CD8-positive, alpha-beta memory T cell (primary cell): Measurements from ENCODE around the gene ZDHHC14. TPM values are rescaled to one million over a fixed set of nuclear protein-coding genes. Genes with fewer than 3 reads are reported as not detected.

Experiments
- CTCF ChIA-PET: fragments of 350-600 bp; sonication (Branson Sonifier 250); formaldehyde crosslinking; loops from one replicate; lab custom pipeline; 2021; ENCODE audit warnings: antibody characterized with exemption; lab: Charles Lee
- POLR2A ChIA-PET: fragments of 350-600 bp; sonication (Branson Sonifier 250); formaldehyde crosslinking; loops from one replicate; lab custom pipeline; 2021; ENCODE audit warnings: antibody characterized with exemption; lab: Charles Lee
- DNase-seq, 5 donors: peaks; one replicate each; pipeline versions ENCODE4 v3.0.0 to v3.0.0-alpha.2; 2020 to 2022; ENCODE audit warnings: mixed read lengths in 1 of 5
- H3K27ac ChIP-seq: one replicate; pipeline ENCODE4 v1.7.0; 2013; ENCODE audit warnings: low read depth, mild to moderate bottlenecking, low read length, moderate library complexity
- H3K27me3 ChIP-seq: 2 replicates; pipeline ENCODE4 v1.7.0; 2013; ENCODE audit warnings: low read length, mild to moderate bottlenecking; ENCODE audit not compliant: insufficient read depth, poor library complexity, severe bottlenecking
- H3K36me3 ChIP-seq: 2 replicates; pipeline ENCODE4 v1.7.0; 2013; ENCODE audit warnings: mild to moderate bottlenecking, low read length, moderate library complexity; ENCODE audit not compliant: insufficient read depth
- H3K4me1 ChIP-seq: 2 replicates; pipeline ENCODE4 v1.7.0; 2013; ENCODE audit warnings: mild to moderate bottlenecking, low read length, moderate library complexity; ENCODE audit not compliant: insufficient read depth
- H3K4me3 ChIP-seq: 2 replicates; pipeline ENCODE4 v1.7.0; 2013; ENCODE audit warnings: mild to moderate bottlenecking, low read length
- H3K9me3 ChIP-seq: 2 replicates; pipeline ENCODE4 v1.7.0; 2013; ENCODE audit warnings: mild to moderate bottlenecking, low read length
- H3K27ac Mint-ChIP-seq, 8 donors: one replicate each; pipeline ENCODE4 v1.8.0; 2020 to 2021; ENCODE audit warnings: mixed read lengths in 8 of 8, mild to moderate bottlenecking in 6 of 8, inconsistent platforms in 3 of 8, moderate library complexity in 3 of 8
- H3K27me3 Mint-ChIP-seq, 2 donors: one replicate each; pipeline ENCODE4 v1.8.0; 2020 to 2021; ENCODE audit warnings: mixed read lengths in 2 of 2, mild to moderate bottlenecking in 1 of 2, moderate library complexity in 1 of 2
- H3K36me3 Mint-ChIP-seq, 3 donors: one replicate each; pipeline ENCODE4 v1.8.0; 2020 to 2021; ENCODE audit warnings: mixed read lengths in 3 of 3, inconsistent platforms in 1 of 3, mild to moderate bottlenecking in 1 of 3
- H3K4me1 Mint-ChIP-seq, 3 donors: one replicate each; pipeline ENCODE4 v1.8.0; 2020 to 2021; ENCODE audit warnings: mixed read lengths in 3 of 3, inconsistent platforms in 1 of 3, mild to moderate bottlenecking in 1 of 3
- H3K4me3 Mint-ChIP-seq, 7 donors: one replicate each; pipeline ENCODE4 v1.8.0; 2020 to 2021; ENCODE audit warnings: mixed read lengths in 7 of 7, mild to moderate bottlenecking in 6 of 7, moderate library complexity in 4 of 7, inconsistent platforms in 2 of 7
- H3K9me3 Mint-ChIP-seq, 5 donors: one replicate each; pipeline ENCODE4 v1.8.0; 2020 to 2022; ENCODE audit warnings: mixed read lengths in 5 of 5, mild to moderate bottlenecking in 3 of 5, moderate library complexity in 2 of 5, inconsistent platforms in 1 of 5
- polyA plus RNA-seq: library from polyadenylated mRNA; unstranded; fragments of 300-500 nt; fragmentation: Illumina TruSeq; gene quantifications from one replicate; pipeline ENCODE4 v1.2.3, GENCODE V29; 2021
- total RNA-seq, 2 experiments: library from RNA; stranded (reverse); gene quantifications; one replicate each; pipeline ENCODE4 v1.2.3, GENCODE V29; 2021

The ZDHHC14 gene
- total and polyA plus RNA-seq, 3 experiments from 2014 or later = 4.2 to 8.1 (median 6.3) TPM

- H3K4me3 ChIP-seq = no peak overlapping the region
- no peaks in the 10 kb centered on the region for H3K9me3 ChIP-seq
- Mint-ChIP-seq H3K9me3 (peaks cover 0 to 1% (median 0%) of the 10 kb centered on the region in 5 donors), H3K4me1 (peaks cover 1 to 9% (median 5%) of the 10 kb centered on the region in 3 donors), H3K27ac (no peak overlapping the region), H3K36me3 (peaks cover 0 to 8% (median 1%) of the 10 kb centered on the region in 3 donors), H3K27me3 (no peaks in the 10 kb centered on the region), H3K4me3 (no peak overlapping the region)
- POLR2A ChIA-PET = no interaction called here
- H3K36me3 ChIP-seq = no peaks in the 10 kb centered on the region
- no peak for DNase-seq
- CTCF ChIA-PET = no interaction called here
- no peaks in the 10 kb centered on the region for H3K4me1 ChIP-seq
- no peaks in the 10 kb centered on the region for H3K27me3 ChIP-seq
- H3K27ac ChIP-seq = no peak overlapping the region
These were observed 59.2 kb downstream of the ZDHHC14 start for GRCh38 chr6:157440171-157440570.

GRCh38 chr6:157442291-157442690 lies 61.3 kb downstream of the ZDHHC14 start:
- peaks cover 0 to 8% (median 1%) of the 10 kb centered on the region in 3 donors for H3K36me3 Mint-ChIP-seq
- H3K9me3 Mint-ChIP-seq = peaks cover 0 to 1% (median 0%) of the 10 kb centered on the region in 5 donors
- ChIA-PET POLR2A (no interaction called here), CTCF (no interaction called here)
- H3K27me3 Mint-ChIP-seq = no peaks in the 10 kb centered on the region
- Histone ChIP-seq H3K27me3 (no peaks in the 10 kb centered on the region), H3K27ac (no peak overlapping the region), H3K4me3 (no peak overlapping the region), H3K9me3 (no peaks in the 10 kb centered on the region), H3K36me3 (no peaks in the 10 kb centered on the region), H3K4me1 (no peaks in the 10 kb centered on the region)
- no peak overlapping the region for H3K27ac Mint-ChIP-seq
- peaks cover 1 to 9% (median 5%) of the 10 kb centered on the region in 3 donors for H3K4me1 Mint-ChIP-seq
- no peak for DNase-seq
- H3K4me3 Mint-ChIP-seq = no peak overlapping the region

DNA sequence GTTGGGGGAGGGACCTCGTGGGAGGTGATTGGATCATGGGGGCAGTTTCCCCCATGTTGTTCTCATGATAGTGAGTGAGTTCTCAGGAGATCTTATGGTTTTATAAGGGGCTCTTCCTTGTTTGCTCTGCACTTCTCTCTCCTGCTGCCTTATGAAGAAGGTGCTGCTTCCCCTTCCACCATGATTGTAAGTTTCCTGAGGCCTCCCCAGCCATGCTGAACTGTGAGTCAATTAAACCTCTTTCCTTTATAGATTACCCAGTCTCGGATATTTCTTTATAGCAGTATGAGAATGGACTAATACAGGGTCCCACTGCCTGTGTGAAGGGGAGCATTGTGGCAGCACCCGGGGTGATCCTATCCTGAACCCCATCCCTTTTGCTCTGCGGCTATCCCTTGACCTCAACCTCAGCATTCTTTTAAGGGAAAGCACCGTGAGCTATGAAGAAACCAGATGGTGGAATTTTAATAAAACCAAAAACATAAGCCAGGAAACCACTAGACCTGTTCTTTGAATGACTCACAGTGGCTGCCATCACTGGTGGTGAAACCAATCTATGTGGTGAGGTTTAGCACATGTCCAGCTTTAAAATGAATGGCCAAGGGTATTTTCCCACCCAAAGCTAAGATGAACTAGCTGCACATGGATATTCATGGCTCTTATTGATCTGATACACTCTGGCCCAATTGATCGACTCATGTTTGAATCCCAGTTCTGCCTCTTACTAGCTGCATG lies 62.2 kb downstream of the ZDHHC14 start:
- no peaks in the 10 kb centered on the region for H3K27me3 Mint-ChIP-seq
- H3K36me3 Mint-ChIP-seq = peaks cover 0 to 8% (median 1%) of the 10 kb centered on the region in 3 donors
- no peak for DNase-seq
- H3K4me1 ChIP-seq = no peaks in the 10 kb centered on the region
- H3K27ac ChIP-seq = no peak overlapping the region
- no peak overlapping the region for H3K4me3 Mint-ChIP-seq
- no peaks in the 10 kb centered on the region for H3K27me3 ChIP-seq
- H3K27ac Mint-ChIP-seq = peak overlapping the region in 1 of 8 donors; percentile 10
- peaks cover 0 to 1% (median 0%) of the 10 kb centered on the region in 5 donors for H3K9me3 Mint-ChIP-seq
- H3K4me1 Mint-ChIP-seq = peaks cover 1 to 9% (median 5%) of the 10 kb centered on the region in 3 donors
- no peak overlapping the region for H3K4me3 ChIP-seq
- POLR2A ChIA-PET = no interaction called here
- H3K9me3 ChIP-seq = no peaks in the 10 kb centered on the region
- H3K36me3 ChIP-seq = no peaks in the 10 kb centered on the region
- CTCF ChIA-PET = no interaction called here

DNA sequence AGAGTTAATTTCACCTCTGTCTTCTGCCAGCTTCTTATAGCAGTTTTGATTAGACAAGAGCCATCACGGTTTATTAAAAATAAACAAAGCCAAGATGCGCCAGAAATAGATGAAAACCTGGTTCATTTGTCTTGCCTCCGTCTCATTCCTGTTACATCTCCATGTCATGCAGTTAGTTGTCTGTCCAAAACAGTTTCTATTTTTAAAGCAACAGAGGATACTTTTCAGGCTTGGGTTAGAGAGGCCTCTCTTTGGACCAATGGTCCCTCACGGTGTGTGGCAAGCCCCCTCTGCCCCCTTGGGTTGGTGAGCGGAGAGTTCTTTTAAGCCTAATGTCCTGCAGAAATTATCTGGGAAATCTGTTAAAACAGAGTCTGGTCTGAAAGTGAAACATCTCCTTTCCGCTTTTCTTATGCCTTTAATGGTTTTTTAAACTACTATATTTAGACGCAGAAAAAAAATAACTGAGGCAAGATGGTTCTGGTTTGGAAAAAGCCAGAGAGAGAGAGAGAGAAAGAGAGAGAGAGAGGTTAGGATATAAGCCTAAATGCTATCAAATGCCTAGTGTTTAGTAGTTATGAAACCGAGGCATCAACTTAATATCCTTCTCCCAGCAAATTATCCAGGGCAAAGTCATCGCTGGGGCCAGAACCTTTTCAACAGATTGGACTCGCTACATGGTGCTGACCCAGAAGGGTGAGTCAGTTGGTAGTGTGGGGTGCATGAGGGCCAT lies 64.5 kb downstream of the ZDHHC14 start:
- no peak overlapping the region for H3K27ac Mint-ChIP-seq
- Histone ChIP-seq H3K27ac (no peak overlapping the region), H3K4me1 (no peaks in the 10 kb centered on the region), H3K4me3 (no peak overlapping the region), H3K27me3 (no peaks in the 10 kb centered on the region), H3K36me3 (no peaks in the 10 kb centered on the region), H3K9me3 (no peaks in the 10 kb centered on the region)
- H3K36me3 Mint-ChIP-seq = peaks cover 0 to 4% (median 1%) of the 10 kb centered on the region in 3 donors
- peaks cover 1 to 9% (median 5%) of the 10 kb centered on the region in 3 donors for H3K4me1 Mint-ChIP-seq
- no peaks in the 10 kb centered on the region for H3K27me3 Mint-ChIP-seq
- CTCF ChIA-PET = no interaction called here
- peaks cover 0 to 1% (median 0%) of the 10 kb centered on the region in 5 donors for H3K9me3 Mint-ChIP-seq
- DNase-seq = no peak
- POLR2A ChIA-PET = no interaction called here
- H3K4me3 Mint-ChIP-seq = no peak overlapping the region

GRCh38 chr6:157447735-157448134 lies 66.7 kb downstream of the ZDHHC14 start:
- ChIA-PET POLR2A (no interaction called here), CTCF (no interaction called here)

DNA sequence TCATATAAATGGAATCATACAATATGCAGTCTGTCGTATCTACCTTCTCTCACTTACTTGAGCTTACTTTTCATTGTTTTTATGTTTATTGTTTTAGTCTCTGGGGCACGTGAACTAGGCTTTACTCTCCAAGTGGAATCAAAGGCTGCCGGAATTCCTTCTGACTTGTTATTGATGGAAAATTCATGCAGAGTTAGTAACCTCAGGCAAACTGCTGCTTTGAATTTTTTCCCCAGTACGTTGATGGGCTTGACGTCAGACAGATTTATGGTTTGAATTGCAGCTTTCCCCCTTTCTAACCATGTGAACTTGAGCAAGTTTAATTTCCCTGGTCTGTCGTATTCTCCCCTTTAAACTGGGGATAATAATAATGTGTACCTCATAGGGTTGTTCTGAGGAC lies 68.6 kb downstream of the ZDHHC14 start:
- Mint-ChIP-seq H3K36me3 (peaks cover 0 to 4% (median 0%) of the 10 kb centered on the region in 3 donors), H3K4me3 (no peak overlapping the region), H3K27ac (no peak overlapping the region), H3K9me3 (no peaks in the 10 kb centered on the region), H3K4me1 (no peaks in the 10 kb centered on the region), H3K27me3 (no peaks in the 10 kb centered on the region)
- POLR2A ChIA-PET = no interaction called here
- Histone ChIP-seq H3K27me3 (no peaks in the 10 kb centered on the region), H3K4me1 (no peaks in the 10 kb centered on the region), H3K27ac (no peak overlapping the region), H3K9me3 (no peaks in the 10 kb centered on the region), H3K36me3 (no peaks in the 10 kb centered on the region), H3K4me3 (no peak overlapping the region)
- CTCF ChIA-PET = no interaction called here
- no peak for DNase-seq

More at GRCh38 chr6:157447735-157448134, 66.7 kb downstream of the ZDHHC14 start:
- Mint-ChIP-seq H3K9me3 (peaks cover 0 to 1% (median 0%) of the 10 kb centered on the region in 5 donors), H3K4me3 (no peak overlapping the region), H3K36me3 (peaks cover 0 to 4% (median 1%) of the 10 kb centered on the region in 3 donors), H3K27me3 (no peaks in the 10 kb centered on the region), H3K27ac (peak overlapping the region in 1 of 8 donors; percentile 48), H3K4me1 (peaks cover 1 to 9% (median 5%) of the 10 kb centered on the region in 3 donors)
- Histone ChIP-seq H3K4me1 (no peaks in the 10 kb centered on the region), H3K4me3 (no peak overlapping the region), H3K27me3 (no peaks in the 10 kb centered on the region), H3K36me3 (no peaks in the 10 kb centered on the region), H3K9me3 (no peaks in the 10 kb centered on the region), H3K27ac (no peak overlapping the region)
- no peak for DNase-seq

DNA sequence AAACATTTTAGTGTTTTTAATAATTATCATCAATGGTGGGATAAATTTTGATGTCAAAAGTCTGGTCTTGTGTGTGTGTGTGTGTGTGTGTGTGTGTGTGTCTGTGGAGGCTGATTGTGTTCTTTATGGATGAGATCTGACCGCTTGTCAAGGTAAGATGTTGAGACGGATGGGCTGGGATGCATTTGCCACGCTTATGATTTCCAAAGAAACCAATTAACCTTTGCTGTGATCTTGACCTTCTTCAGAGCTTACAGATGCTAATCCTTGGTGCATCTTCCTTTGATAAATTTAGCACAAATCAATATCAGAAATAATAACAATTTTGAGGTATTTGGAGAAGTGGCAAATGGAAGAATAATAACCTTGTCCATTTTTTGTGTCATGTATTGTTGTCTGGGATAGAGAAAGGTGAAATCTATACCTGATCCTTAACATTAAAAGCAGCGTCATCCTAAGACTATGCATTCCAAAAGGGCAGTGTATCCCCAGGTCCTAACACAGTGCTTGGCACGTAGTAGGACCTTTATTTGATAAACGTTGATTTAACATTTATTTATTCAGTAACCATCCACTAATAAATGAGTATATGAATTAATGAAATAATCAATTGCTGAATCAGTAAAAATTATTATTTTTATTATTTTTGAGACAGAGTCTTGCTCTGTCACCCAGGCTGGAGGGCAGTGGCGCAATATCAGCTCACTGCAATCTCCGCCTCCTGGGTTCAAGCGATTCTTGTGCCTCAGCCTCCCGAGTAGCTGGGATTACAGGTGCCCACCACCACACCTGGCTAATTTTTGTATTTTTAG lies 70.1 kb downstream of the ZDHHC14 start:
- Histone ChIP-seq H3K9me3 (no peaks in the 10 kb centered on the region), H3K4me3 (no peak overlapping the region), H3K27ac (no peak overlapping the region), H3K27me3 (no peaks in the 10 kb centered on the region), H3K36me3 (no peaks in the 10 kb centered on the region), H3K4me1 (peaks cover 1% of the 10 kb centered on the region)
- peaks cover 0 to 5% (median 0%) of the 10 kb centered on the region in 3 donors for H3K36me3 Mint-ChIP-seq
- ChIA-PET CTCF (no interaction called here), POLR2A (no interaction called here)
- no peak overlapping the region for H3K4me3 Mint-ChIP-seq
- H3K27me3 Mint-ChIP-seq = no peaks in the 10 kb centered on the region
- DNase-seq = no peak
- peaks cover 2% of the 10 kb centered on the region in 3 donors for H3K4me1 Mint-ChIP-seq
- peak overlapping the region in 1 of 8 donors; percentile 9 for H3K27ac Mint-ChIP-seq
- H3K9me3 Mint-ChIP-seq = no peaks in the 10 kb centered on the region
